Endothelial cell of umbilical vein (primary cell): ENCODE results near the gene KLHL18.
A peak's percentile ranks its signal among the peaks of the same experiment; 100 is the strongest.

Experiments
- CTCF ChIP-seq, 2 donors: IDR thresholded peaks; 1 replicate in 1 of 2; 2 replicates in 1 of 2; pipeline ENCODE4 v1.5.1; 2011; ENCODE audit warnings: low read length in 2 of 2, mild to moderate bottlenecking in 2 of 2, moderate library complexity in 2 of 2, control low read depth in 1 of 2, inconsistent platforms in 1 of 2, low read depth in 1 of 2; ENCODE audit not compliant: insufficient read depth in 1 of 2; ENCODE audit errors: extremely low read depth in 1 of 2
- EZH2 ChIP-seq: IDR thresholded peaks from 2 replicates; pipeline ENCODE4 v1.6.1; 2012; ENCODE audit warnings: borderline replicate concordance, low read depth, mild to moderate bottlenecking, moderate library complexity, low read length, inconsistent platforms; ENCODE audit not compliant: severe bottlenecking
- POLR2AphosphoS5 ChIP-seq: IDR thresholded peaks from 2 replicates; pipeline ENCODE4 v1.6.1; 2012; ENCODE audit warnings: low read depth, mild to moderate bottlenecking, control low read depth, low read length, moderate library complexity; ENCODE audit not compliant: insufficient read depth

GRCh38 chr3:47381317-47382157 lies 98.8 kb downstream of the KLHL18 start:
- TF ChIP-seq CTCF (IDR thresholded peaks at IDR 0.05; ENCODE audit: extremely low read depth in 1 of 2, insufficient read depth in 1 of 2, low read depth in 1 of 2, low read length in 2 of 2) (no peak), POLR2AphosphoS5 (peak; percentile 21), EZH2 (no peak)
